ENCODE data around the gene DSC1.

Gene DSC1

GRCh38 chr18:31162825-31163435, at the start of gene DSC1:
TSS of gene DSC1 (minus strand) at chr18:31162856. CDS start at chr18:31162594, 262 bp downstream.
- no peak within 1 kb of the TSS for H3K4me3 ChIP-seq (ENCODE audit: low read depth, low read length)
- no peaks in the 10 kb centered on the region for H3K36me3 ChIP-seq
- TF ChIP-seq CTCF (IDR thresholded peaks at IDR 0.05; ENCODE audit: low read depth, low read length): no peak
- H3K9me3 ChIP-seq (ENCODE audit: severe bottlenecking): no peaks in the 10 kb centered on the region
- no peaks in the 10 kb centered on the region for H3K27me3 ChIP-seq (ENCODE audit: insufficient read depth, low read depth, severe bottlenecking)
- no peak for DNase-seq
- no peak within 1 kb of the TSS for H3K27ac ChIP-seq

GRCh38 chr18:31211047-31211446, 48.4 kb upstream of the DSC1 start:
- Histone ChIP-seq H3K27me3 (ENCODE audit: insufficient read depth, low read depth, severe bottlenecking) (no peaks in the 10 kb centered on the region), H3K36me3 (no peaks in the 10 kb centered on the region), H3K4me3 (ENCODE audit: low read depth, low read length) (no peak overlapping the region), H3K27ac (no peak overlapping the region), H3K9me3 (ENCODE audit: severe bottlenecking) (no peaks in the 10 kb centered on the region)
- no peak for DNase-seq
- no peak for TF ChIP-seq CTCF (IDR thresholded peaks at IDR 0.05; ENCODE audit: low read depth, low read length)

GRCh38 chr18:31209041-31209440, 46.4 kb upstream of the DSC1 start:
- TF ChIP-seq CTCF (IDR thresholded peaks at IDR 0.05; ENCODE audit: low read depth, low read length): no peak
- H3K27ac ChIP-seq: no peak overlapping the region
- no peaks in the 10 kb centered on the region for H3K27me3 ChIP-seq (ENCODE audit: insufficient read depth, low read depth, severe bottlenecking)
- no peaks in the 10 kb centered on the region for H3K9me3 ChIP-seq (ENCODE audit: severe bottlenecking)
- no peak for DNase-seq
- H3K36me3 ChIP-seq: no peaks in the 10 kb centered on the region
- no peak overlapping the region for H3K4me3 ChIP-seq (ENCODE audit: low read depth, low read length)

GRCh38 chr18:31207391-31207790, 44.7 kb upstream of the DSC1 start:
- no peaks in the 10 kb centered on the region for H3K36me3 ChIP-seq
- no peak overlapping the region for H3K4me3 ChIP-seq (ENCODE audit: low read depth, low read length)
- H3K27me3 ChIP-seq (ENCODE audit: insufficient read depth, low read depth, severe bottlenecking): no peaks in the 10 kb centered on the region
- no peak for TF ChIP-seq CTCF (IDR thresholded peaks at IDR 0.05; ENCODE audit: low read depth, low read length)
- H3K27ac ChIP-seq: no peak overlapping the region
- DNase-seq: no peak
- no peaks in the 10 kb centered on the region for H3K9me3 ChIP-seq (ENCODE audit: severe bottlenecking)

GRCh38 chr18:31206787-31207381, 44.2 kb upstream of the DSC1 start:
- H3K36me3 ChIP-seq: no peaks in the 10 kb centered on the region
- H3K4me3 ChIP-seq (ENCODE audit: low read depth, low read length): no peak overlapping the region
- no peak for DNase-seq
- TF ChIP-seq CTCF (IDR thresholded peaks at IDR 0.05; ENCODE audit: low read depth, low read length): no peak
- H3K9me3 ChIP-seq (ENCODE audit: severe bottlenecking): no peaks in the 10 kb centered on the region
- H3K27ac ChIP-seq: no peak overlapping the region
- no peaks in the 10 kb centered on the region for H3K27me3 ChIP-seq (ENCODE audit: insufficient read depth, low read depth, severe bottlenecking)

- Histone ChIP-seq H3K36me3 (no peaks in the 10 kb centered on the region), H3K4me3 (ENCODE audit: low read depth, low read length) (no peak overlapping the region), H3K9me3 (ENCODE audit: severe bottlenecking) (no peaks in the 10 kb centered on the region), H3K27ac (no peak overlapping the region), H3K27me3 (ENCODE audit: insufficient read depth, low read depth, severe bottlenecking) (no peaks in the 10 kb centered on the region)
- no peak for DNase-seq
- TF ChIP-seq CTCF (IDR thresholded peaks at IDR 0.05; ENCODE audit: low read depth, low read length): no peak
Observed at GRCh38 chr18:31206071-31206470, 43.4 kb upstream of the DSC1 start.

Data from WERI-Rb-1 (cell line).